Stomach (tissue), 19 donors: ENCODE results near the gene CHST5. TPM values are rescaled to one million over a fixed set of nuclear protein-coding genes. Genes with fewer than 3 reads are reported as not detected.
A peak's percentile ranks its signal among the peaks of the same experiment; 100 is the strongest.

Experiments
- DNase-seq, 2 donors: peaks; one replicate each; pipeline versions ENCODE4 v3.0.0 to v3.0.0-alpha.2; 2013 to 2019
- H3K27ac ChIP-seq, 5 donors: fragments of 200-600 bp in 4 of 5; sonication (generic) in 4 of 5; one replicate each; pipeline ENCODE4 v1.5.1; 2013 to 2019; ENCODE audit warnings: mild to moderate bottlenecking in 1 of 5, moderate library complexity in 1 of 5
- H3K27me3 ChIP-seq, 3 donors: fragments of 200-600 bp; sonication (generic); one replicate each; pipeline ENCODE4 v1.5.1; 2017 to 2019; ENCODE audit warnings: mixed run types in 1 of 3
- H3K36me3 ChIP-seq, 4 donors: fragments of 200-600 bp; sonication (generic); 1 replicate in 3 of 4; 2 replicates in 1 of 4; pipeline ENCODE4 v1.5.1; 2016 to 2019
- H3K4me1 ChIP-seq, 4 donors: fragments of 200-600 bp; sonication (generic); one replicate each; pipeline ENCODE4 v1.5.1; 2016 to 2019
- H3K4me3 ChIP-seq, 4 donors: fragments of 200-600 bp; sonication (generic) in 3 of 4; one replicate each; pipeline ENCODE4 v1.5.1; 2016 to 2019; ENCODE audit warnings: mild to moderate bottlenecking in 1 of 4
- H3K9me3 ChIP-seq, 4 donors: fragments of 200-600 bp; sonication (generic); one replicate each; pipeline ENCODE4 v1.5.1; 2016 to 2019
- EP300 ChIP-seq: sonication (generic); formaldehyde crosslinking; IDR thresholded peaks from one replicate; pipeline ENCODE4 v1.6.1; 2017; ENCODE audit warnings: antibody characterized with exemption
- POLR2A ChIP-seq, 4 donors: fragments of 450-650 bp; IDR thresholded peaks; one replicate each; pipeline ENCODE4 v1.6.1; 2016; ENCODE audit warnings: antibody characterized with exemption in 4 of 4, control low read depth in 2 of 4, mild to moderate bottlenecking in 1 of 4, moderate library complexity in 1 of 4
- POLR2AphosphoS5 ChIP-seq, 3 donors: sonication (generic); formaldehyde crosslinking; IDR thresholded peaks; one replicate each; pipeline ENCODE4 v1.6.1; 2016; ENCODE audit warnings: antibody characterized with exemption in 3 of 3
- WGBS, 5 donors: extraction: QIAGEN DNeasy Blood & Tissue Kit in 3 of 5; methylation state at CpG; one replicate each; pipeline versions ENCODE4 v1.1.5 to v1.1.7; 2013 to 2018; 5-methylcytosine and 5-hydroxymethylcytosine counted together
- intact Hi-C: fragments of 100-400 bp; cut with DNase I; formaldehyde crosslinking; loops from one replicate; pipeline ENCODE4 v1.15.1; 2023; ENCODE audit warnings: low total_unique reads
- long read RNA-seq, 10 donors: transcript quantifications; one replicate each; lab custom pipeline, GENCODE V29; 2026
- polyA plus RNA-seq, 3 donors: library from polyadenylated mRNA; stranded (reverse); fragments of 200-250 nt; gene quantifications; one replicate each; pipeline ENCODE4 v1.2.3, GENCODE V29; 2013
- total RNA-seq, 5 donors: library from RNA; depleted of rRNA; stranded (reverse); fragments of >200 nt; gene quantifications; one replicate each; pipeline versions ENCODE4 v1.1.0 to v1.2.3, GENCODE V29; 2014 to 2016
- TF ChIP-seq, protein P1 (sequence below), 7 experiments: fragments of 450-650 bp in 4 of 7; fragments of 200-600 bp in 3 of 7; sonication (generic) in 3 of 7; IDR thresholded peaks; one replicate each; pipeline ENCODE4 v1.5.1; 2016 to 2019; ENCODE audit warnings: antibody characterized with exemption in 7 of 7, control low read depth in 2 of 7, mild to moderate bottlenecking in 1 of 7
- donor health status: healthy with polysubstance abuse.
- donor health status: Bipolar disorder and iron deficiency.
- donor health status: healthy.

The CHST5 gene
- 10 to 100 TPM in 1 of 5 donors, 1 to 10 TPM in 3, not detected in 1; 1.1 to 23.2 (median 3.0) TPM for total RNA-seq
- under 1 TPM in 1 of 3 donors, not detected in 2; 0.05 TPM for polyA plus RNA-seq
- long read RNA-seq, donor 1, partial matches to known transcripts: 0 of 1 reads
- long read RNA-seq, donor 1, other reads (novel, unspliced or antisense): 0 of 1 reads
- long read RNA-seq, donor 2: 0 reads
- long read RNA-seq, donor 3: 0 reads
- long read RNA-seq, donor 4: 0 reads
- long read RNA-seq, donor 5: 0 reads
- long read RNA-seq, donor 6: 0 reads
- long read RNA-seq, donor 7, partial matches to known transcripts: 0 of 2 reads
- long read RNA-seq, donor 7, other reads (novel, unspliced or antisense): 0 of 2 reads
- long read RNA-seq, donor 8: 0 reads
- long read RNA-seq, donor 9: 0 reads
- long read RNA-seq, donor 10: 0 reads

GRCh38 chr16:75535901-75536300 is at the start of gene CHST5:
TSS of gene CHST5 (minus strand) at chr16:75536108. CDS start at chr16:75530384, 5,724 bp downstream.
- H3K27ac ChIP-seq: peak within 1 kb of the TSS in 1 of 5 donors; percentile 25
- intact Hi-C loops: no loop called here
- no peak within 1 kb of the TSS for H3K4me3 ChIP-seq
- WGBS, 5 donors: 39 to 72% (median 50%) methylated on average over 6 to 7 of the region's 7 CpGs
- TF ChIP-seq POLR2A (IDR thresholded peaks at IDR 0.05) (no peak), POLR2AphosphoS5 (IDR thresholded peaks at IDR 0.05) (peak in 1 of 3 donors; percentile 6)
- TF ChIP-seq, protein P1, sequence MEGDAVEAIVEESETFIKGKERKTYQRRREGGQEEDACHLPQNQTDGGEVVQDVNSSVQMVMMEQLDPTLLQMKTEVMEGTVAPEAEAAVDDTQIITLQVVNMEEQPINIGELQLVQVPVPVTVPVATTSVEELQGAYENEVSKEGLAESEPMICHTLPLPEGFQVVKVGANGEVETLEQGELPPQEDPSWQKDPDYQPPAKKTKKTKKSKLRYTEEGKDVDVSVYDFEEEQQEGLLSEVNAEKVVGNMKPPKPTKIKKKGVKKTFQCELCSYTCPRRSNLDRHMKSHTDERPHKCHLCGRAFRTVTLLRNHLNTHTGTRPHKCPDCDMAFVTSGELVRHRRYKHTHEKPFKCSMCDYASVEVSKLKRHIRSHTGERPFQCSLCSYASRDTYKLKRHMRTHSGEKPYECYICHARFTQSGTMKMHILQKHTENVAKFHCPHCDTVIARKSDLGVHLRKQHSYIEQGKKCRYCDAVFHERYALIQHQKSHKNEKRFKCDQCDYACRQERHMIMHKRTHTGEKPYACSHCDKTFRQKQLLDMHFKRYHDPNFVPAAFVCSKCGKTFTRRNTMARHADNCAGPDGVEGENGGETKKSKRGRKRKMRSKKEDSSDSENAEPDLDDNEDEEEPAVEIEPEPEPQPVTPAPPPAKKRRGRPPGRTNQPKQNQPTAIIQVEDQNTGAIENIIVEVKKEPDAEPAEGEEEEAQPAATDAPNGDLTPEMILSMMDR (IDR thresholded peaks at IDR 0.05): no peak
- no peaks in the 10 kb centered on the region for H3K9me3 ChIP-seq
- H3K36me3 ChIP-seq: peaks cover 0 to 8% (median 0%) of the 10 kb centered on the region in 4 donors
- no peaks in the 10 kb centered on the region for H3K4me1 ChIP-seq
- peak; percentile 44 to 47 for DNase-seq
- H3K27me3 ChIP-seq: no peaks in the 10 kb centered on the region

DNA sequence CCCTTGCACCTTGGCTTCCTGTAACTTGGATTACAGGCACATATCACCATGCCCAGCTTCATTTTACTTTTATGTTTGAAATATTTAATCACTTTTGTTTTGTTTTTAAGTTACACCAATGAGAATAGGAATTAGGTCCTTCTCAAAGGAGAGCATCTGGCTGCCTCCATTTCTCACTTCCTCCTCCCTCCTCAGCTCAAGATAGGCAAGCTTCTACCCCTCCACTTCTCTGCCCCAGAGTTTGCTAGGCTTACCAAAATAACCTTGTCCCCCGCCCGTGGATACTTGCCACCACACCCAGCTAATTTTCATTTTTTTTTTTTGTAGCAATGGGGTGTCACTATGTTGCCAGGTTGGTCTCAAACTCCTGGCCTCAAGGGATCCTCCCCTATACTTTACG is 48.2 kb upstream of the CHST5 start:
- Histone ChIP-seq H3K27ac (no peak overlapping the region), H3K4me1 (no peaks in the 10 kb centered on the region), H3K9me3 (no peaks in the 10 kb centered on the region), H3K27me3 (no peaks in the 10 kb centered on the region), H3K36me3 (peaks cover 4 to 28% (median 25%) of the 10 kb centered on the region in 4 donors), H3K4me3 (no peak overlapping the region)
- TF ChIP-seq, protein P1 (IDR thresholded peaks at IDR 0.05): no peak
- TF ChIP-seq POLR2AphosphoS5 (IDR thresholded peaks at IDR 0.05) (no peak), POLR2A (IDR thresholded peaks at IDR 0.05) (no peak)
- WGBS, 5 donors: 72 to 83% (median 75%) methylated on average over 3 of the region's 3 CpGs
- intact Hi-C loops: no loop called here
- DNase-seq: no peak

- peaks cover 0 to 3% (median 0%) of the 10 kb centered on the region in 4 donors for H3K4me1 ChIP-seq
- no peak overlapping the region for H3K27ac ChIP-seq
- intact Hi-C loops: no loop called here
- no peaks in the 10 kb centered on the region for H3K27me3 ChIP-seq
- no peak overlapping the region for H3K4me3 ChIP-seq
- peaks cover 30 to 70% (median 64%) of the 10 kb centered on the region in 4 donors for H3K36me3 ChIP-seq
- WGBS, 5 donors: 73 to 90% (median 84%) methylated on average over 7 of the region's 7 CpGs
- no peak for DNase-seq
- no peaks in the 10 kb centered on the region for H3K9me3 ChIP-seq
- TF ChIP-seq POLR2A (IDR thresholded peaks at IDR 0.05) (no peak), POLR2AphosphoS5 (IDR thresholded peaks at IDR 0.05) (no peak), EP300 (no peak)
- TF ChIP-seq, protein P1 (IDR thresholded peaks at IDR 0.05): no peak
Observed at GRCh38 chr16:75579281-75579834, 43.5 kb upstream of the CHST5 start.

- intact Hi-C loops: no loop called here
- Histone ChIP-seq H3K36me3 (peaks cover 37 to 77% (median 70%) of the 10 kb centered on the region in 4 donors), H3K9me3 (no peaks in the 10 kb centered on the region), H3K27ac (no peak overlapping the region), H3K4me1 (peaks cover 0 to 3% (median under 1%) of the 10 kb centered on the region in 4 donors), H3K4me3 (no peak overlapping the region), H3K27me3 (no peaks in the 10 kb centered on the region)
- no peak for TF ChIP-seq EP300
- TF ChIP-seq POLR2A (IDR thresholded peaks at IDR 0.05): no peak
- no peak for TF ChIP-seq POLR2AphosphoS5 (IDR thresholded peaks at IDR 0.05)
- TF ChIP-seq, protein P1 (IDR thresholded peaks at IDR 0.05): no peak
- DNase-seq: no peak
- 92 to 100% (median 94%) methylated on average over 2 of the region's 2 CpGs for WGBS, 5 donors
Observed at GRCh38 chr16:75578725-75579124, 42.8 kb upstream of the CHST5 start.
